ENCODE data around the gene OR5A1. TPM values are rescaled to one million over a fixed set of nuclear protein-coding genes. Genes with fewer than 3 reads are reported as not detected.
"Not testable (repeated sequence)": the region's sequence is repeated elsewhere in the genome, so short reads cannot be mapped to it uniquely, and the experiment has no call there.

The OR5A1 gene
- total RNA-seq, result not detected

DNA sequence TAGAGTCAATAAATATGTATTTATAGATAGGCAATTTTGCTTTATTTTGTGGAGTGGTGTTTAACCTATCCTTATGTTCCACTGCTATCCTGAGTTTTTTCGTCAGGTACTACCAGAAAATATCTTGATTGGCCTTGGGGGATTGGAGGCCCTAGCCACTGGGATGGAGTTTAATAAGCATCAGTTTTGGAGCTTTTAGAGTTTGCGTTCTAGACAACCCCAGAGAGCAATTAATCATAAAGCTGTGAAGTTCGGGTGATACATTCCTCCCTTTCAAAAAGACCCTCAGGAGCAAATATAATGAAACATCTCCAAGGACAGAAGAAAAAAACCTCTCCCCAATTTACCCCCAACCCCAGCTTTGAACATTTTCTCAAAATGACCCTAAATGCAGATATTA is at the start of gene OR5A1:
TSS of gene OR5A1 (plus strand) at position 301 of the 400 bp plus-strand sequence. CDS start 6,700 bp downstream, outside the sequence.
- no peak for DNase-seq

- DNase-seq, result no peak
These were observed 42.1 kb upstream of the OR5A1 start for GRCh38 chr11:59394186-59394585.

GRCh38 chr11:59400461-59401261 is 35.6 kb upstream of the OR5A1 start:
- no peak for DNase-seq

DNA sequence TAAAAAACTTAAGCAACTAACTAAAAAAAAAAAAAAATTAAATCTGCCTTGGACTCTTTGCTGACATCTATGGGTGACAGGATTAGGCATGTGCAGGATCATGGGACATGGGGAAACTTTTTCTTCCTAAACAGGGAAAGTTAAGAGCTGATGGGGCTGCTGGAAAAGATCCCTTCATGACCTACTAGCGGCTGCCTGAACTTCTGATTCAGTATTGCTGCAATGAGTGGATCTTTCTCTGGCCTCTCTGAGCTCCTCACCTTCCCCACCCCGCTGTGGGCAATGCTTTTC is 35.1 kb upstream of the OR5A1 start:
- DNase-seq, result no peak

GRCh38 chr11:59403546-59403945 is 32.7 kb upstream of the OR5A1 start:
- DNase-seq, result no peak

DNA sequence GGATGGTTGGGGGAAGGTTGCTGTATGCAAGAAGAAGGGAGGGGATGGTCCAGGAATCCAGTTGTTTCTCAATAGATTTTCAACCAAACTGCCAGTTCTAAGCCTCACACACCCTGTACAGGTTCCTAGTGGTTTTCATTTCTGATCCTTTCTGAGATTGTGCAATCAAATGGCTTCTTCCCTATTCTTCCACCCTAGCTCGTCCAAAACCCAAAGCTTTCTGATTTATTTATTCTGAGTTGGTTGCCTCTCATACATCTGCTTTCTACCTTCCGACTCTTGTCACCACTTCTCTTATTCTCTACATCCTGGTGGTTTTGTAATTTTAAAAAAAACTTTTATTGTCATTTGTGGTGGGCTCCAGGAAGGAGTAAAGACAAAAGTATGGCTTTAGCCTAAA is 22.6 kb upstream of the OR5A1 start:
- no peak for DNase-seq

DNA sequence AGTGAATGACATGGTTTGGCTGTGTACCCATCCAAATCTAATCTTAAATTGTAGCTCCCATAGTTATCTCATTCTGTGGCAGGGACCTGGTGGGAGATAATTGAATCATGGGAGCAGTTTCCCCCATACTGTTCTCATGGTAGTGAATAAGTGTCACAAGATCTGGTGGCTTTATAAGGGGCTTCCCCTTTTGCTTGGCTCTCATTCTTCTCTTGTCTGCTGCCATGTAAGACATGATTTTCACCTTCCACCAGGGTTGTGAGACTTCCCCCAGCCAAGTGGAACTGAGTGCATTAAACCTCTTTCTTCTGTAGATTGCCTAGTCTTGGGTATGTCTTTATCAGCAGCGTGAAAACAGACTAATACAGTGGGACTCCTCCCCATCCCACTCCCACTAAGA is 21.2 kb upstream of the OR5A1 start:
- DNase-seq, result no peak

GRCh38 chr11:59416613-59417012 is 19.7 kb upstream of the OR5A1 start:
- DNase-seq, result peak; percentile 8

GRCh38 chr11:59417023-59417422 is 19.2 kb upstream of the OR5A1 start:
- no peak for DNase-seq

DNA sequence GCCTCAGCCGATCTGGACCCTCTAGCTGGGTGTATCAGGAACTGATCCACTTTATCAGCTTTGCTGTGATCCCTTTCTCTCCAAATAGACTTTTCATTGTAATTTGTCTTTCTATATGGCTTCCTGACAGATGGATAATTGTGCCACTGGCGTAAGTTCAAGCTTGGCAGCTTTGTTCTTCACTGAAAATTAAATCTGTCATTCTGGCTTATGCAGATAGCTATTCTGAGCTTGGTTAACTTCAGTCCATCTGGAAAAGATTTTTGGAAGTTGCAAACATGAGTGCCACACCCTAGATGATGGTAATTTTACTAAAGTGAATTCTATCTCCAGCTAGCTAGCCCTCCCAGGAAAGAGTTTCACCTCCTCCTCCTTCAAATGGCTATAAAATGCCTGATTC is 18.1 kb upstream of the OR5A1 start:
- DNase-seq, result no peak

GRCh38 chr11:59423835-59424234 is 12.4 kb upstream of the OR5A1 start:
- DNase-seq, result no peak

DNA sequence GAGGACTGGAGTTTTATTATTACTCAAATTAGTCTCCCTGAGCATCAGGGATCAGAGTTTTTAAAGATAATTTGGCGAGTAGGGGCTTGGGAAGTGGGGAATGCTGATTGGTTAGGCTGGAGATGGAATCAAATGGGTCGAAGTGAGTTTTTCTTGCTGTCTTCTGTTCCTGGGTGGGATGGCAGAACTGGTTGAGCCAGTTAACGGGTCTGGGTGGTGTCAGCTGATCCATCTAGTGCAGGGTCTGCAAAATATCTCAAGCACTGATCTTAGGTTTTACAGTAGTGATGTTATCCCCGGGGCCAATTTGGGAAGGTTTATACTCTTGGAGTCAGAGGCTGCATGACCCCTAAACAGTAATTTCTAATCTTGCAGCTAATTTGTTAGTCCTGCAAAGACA is 11.1 kb upstream of the OR5A1 start:
- DNase-seq, result no peak

GRCh38 chr11:59426361-59427067 is 9.8 kb upstream of the OR5A1 start, which contains the start of gene OR5A2:
Gene OR5A2 (minus strand): TSS chr11:59426413. CDS start chr11:59422953, 3,460 bp downstream.
- DNase-seq, result no peak

DNA sequence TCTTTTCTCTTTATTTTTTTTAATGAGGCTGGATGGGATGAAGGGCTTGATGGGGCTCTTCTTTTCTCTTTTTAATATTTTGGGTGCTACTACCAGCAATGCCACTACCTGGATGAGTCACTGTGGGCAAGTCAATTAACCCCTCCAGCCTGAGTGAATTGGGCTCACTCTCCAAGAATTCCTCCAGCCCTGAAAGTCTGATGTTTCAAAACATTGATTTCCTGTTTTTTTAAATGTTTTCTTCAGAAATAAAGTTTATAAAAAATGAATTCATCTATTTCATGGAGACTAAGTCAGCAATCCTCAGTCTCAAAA is 9.2 kb upstream of the OR5A1 start:
- no peak for DNase-seq

DNA sequence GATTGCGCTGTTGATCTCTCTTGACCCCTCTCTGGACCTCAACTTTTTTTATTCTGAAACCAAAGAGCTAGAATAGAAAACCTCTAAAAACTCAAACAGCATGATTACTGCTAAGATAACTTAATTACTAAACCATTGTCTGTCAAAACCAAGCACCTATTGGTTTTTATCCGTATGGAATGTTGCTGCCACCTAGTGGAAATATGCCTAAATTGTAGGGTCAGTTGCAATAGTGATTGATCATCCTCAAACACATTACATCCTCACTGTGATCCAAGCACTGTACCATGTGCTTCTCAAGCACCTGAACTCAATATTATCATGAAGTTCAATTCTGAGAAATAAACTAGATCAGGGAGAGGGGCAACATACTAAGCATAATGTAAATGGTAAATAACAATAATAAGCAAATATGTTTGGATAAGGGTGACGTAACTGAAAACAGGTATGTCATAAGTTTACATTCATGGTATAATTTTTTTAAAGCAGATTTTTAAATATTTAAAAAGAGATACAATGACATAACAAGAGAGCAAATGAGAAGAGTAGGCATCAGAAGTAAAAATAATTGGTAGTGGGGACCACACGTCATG is 6.2 kb upstream of the OR5A1 start:
- no peak for DNase-seq

- no peak for DNase-seq
These were observed 1.5 kb downstream of the OR5A1 start for GRCh38 chr11:59437770-59438169.

- DNase-seq, result not testable (repeated sequence)
These were observed 9.4 kb downstream of the OR5A1 start for GRCh38 chr11:59445624-59446023.

GRCh38 chr11:59448484-59448883 is 12.2 kb downstream of the OR5A1 start:
- DNase-seq, result no peak

DNA sequence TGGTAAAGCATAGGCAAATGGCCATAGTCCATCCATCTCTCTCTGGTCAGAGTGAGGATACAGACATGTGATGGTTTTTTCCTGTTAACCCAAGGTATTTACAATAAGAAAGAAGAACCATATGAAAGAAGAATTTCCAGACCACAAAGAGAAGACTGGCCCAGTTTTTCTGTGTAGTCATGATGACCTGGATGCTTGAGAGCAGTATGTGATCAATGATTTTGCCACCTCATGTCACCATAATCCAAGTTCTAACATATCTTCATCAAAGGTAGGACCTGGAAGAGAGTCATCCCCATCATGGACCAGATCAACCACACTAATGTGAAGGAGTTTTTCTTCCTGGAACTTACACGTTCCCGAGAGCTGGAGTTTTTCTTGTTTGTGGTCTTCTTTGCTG is 20.4 kb downstream of the OR5A1 start, which contains the start of gene OR4D6:
TSS of gene OR4D6 (plus strand) at position 301 of the 400 bp plus-strand sequence. CDS start at position 301, 0 bp downstream.
- no peak for DNase-seq

- DNase-seq, result no peak
These were observed 23.6 kb downstream of the OR5A1 start for GRCh38 chr11:59459916-59460315.

GRCh38 chr11:59463190-59463641 is 26.9 kb downstream of the OR5A1 start:
- DNase-seq, result no peak

- no peak for DNase-seq
These were observed 36.7 kb downstream of the OR5A1 start, which contains the start of gene OR4D10 for GRCh38 chr11:59473015-59473414. Gene OR4D10 (plus strand): TSS chr11:59473315. CDS start chr11:59477430, 4,115 bp downstream.

GRCh38 chr11:59475176-59475575 is 38.9 kb downstream of the OR5A1 start:
- DNase-seq, result no peak
